CD4-positive, alpha-beta T cell treated with Interleukin-17A for 1 hour (primary cell): ENCODE data around the gene SUGP1.

Experiments used
- DNase-seq: peaks from one replicate; pipeline ENCODE4 v3.0.0-alpha.2; 2020

SUGP1 gene

DNA sequence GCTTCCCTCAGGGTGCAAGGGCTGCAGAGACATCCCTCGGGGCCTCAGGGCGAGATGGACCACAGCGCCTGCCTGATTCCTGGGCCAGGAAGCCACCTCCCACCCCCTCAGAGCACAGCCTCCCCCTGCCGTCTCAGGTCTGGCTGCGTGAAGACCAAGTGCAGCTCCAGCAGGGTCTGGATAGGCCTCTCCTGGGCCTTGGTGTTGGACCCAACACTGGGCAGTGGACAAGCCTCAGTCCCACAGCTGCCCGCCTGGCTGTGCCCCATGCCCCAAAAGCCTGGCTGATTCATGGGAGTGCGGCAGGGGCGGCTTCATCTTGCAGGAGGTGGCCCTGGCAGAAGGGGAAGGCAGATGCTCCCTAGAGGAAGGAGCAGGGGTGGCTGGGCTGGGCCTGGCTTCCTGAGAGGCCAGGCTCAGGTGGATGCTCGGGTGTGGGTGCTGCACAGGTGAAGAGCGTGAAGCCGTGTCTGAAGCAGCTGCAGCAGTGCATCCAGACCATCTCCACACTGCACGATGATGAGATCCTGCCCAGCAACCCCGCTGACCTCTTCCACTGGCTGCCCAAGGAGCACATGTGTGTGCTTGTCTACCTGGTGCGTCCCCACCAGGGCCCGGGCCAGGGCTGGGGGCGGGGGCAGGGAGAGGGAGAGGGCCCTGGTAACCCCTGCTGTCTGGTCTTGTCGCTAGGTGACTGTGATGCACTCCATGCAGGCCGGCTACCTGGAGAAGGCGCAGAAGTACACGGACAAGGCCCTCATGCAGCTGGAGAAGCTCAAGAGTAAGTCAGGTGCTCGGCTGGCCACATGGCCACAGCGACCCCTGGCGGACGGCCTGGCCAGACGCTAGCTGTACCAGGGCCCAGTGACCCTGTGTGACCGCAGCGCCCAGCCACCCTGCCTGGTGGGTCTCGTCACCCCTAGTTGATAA, 22.0 kb upstream of the SUGP1 start:
- DNase-seq, result no peak

DNA sequence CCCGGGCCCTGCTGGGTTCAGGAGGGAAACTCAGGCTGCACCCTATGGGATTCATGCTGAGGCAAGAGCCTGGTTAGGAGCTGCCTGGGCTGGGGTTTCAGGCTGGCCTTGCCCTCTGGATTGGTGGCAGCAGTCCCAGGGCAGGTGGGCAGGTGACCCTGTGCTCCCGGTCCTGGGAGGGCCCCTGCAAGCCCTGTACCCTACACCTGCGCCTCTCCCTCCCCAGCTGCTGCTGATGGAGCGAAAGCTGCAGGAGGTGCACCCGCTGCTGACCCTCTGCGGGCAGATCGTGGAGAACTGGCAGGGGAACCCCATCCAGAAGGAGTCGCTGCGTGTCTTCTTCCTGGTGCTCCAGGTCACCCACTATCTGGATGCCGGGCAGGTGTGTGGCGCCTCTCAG, 20.7 kb upstream of the SUGP1 start:
- DNase-seq, result no peak

DNA sequence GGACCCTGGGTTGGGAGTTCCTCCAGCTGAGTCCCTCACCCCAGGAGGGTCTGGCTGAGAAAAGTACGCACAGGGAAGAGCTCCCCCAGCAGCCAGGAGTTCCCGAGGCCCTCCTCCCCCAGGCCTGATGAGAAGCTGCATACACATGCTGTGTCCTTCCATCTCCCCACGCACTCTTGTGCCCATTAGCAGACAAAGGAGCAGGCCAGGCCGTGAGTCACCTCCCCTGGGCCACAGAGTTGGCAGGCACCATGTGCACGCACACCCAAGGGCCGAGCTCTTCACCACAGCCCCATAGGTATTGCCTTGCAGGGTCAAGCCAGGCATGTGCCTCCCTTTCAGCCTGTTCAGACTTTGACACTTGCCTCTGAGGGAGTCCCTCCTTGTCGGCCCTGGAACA, 17.8 kb upstream of the SUGP1 start:
- no peak for DNase-seq

DNA sequence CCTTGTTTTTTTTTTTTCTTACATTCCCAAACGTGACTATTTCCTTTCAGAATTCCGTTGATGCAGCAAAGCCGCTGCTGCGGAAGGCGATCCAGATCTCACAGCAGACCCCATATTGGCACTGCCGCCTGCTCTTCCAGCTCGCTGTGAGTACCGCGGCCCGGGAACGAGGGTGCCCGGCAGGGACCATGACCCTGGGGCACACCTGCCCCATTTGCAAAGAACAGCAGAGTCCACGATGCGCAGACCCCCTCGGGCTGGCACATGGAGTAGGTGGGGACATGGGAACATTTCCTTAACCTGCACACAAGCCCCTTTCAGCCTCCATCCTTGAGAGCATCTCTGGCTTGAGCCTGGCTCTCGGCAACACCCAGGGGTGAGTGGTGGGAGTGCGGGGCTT, 16.8 kb upstream of the SUGP1 start:
- no peak for DNase-seq

DNA sequence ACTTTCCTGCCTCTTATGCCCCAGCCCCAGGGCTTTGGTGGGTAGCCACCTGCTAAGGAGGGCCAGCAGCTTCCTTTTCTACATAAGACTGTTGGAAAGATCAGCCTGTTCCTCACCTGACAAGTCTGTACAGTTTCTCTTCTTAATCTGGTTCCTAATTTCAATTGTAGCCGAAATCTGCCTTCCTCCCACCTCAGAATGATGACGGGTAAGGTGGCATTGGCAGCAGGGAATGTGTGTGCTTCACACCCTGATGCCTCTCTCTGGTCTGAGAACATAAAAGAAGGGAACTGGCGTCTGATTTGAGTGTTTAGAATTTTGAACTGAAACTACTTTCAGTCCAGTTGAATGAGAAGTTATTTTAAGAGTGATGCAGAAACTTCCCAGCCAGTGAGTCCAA, 16.3 kb upstream of the SUGP1 start:
- no peak for DNase-seq

DNA sequence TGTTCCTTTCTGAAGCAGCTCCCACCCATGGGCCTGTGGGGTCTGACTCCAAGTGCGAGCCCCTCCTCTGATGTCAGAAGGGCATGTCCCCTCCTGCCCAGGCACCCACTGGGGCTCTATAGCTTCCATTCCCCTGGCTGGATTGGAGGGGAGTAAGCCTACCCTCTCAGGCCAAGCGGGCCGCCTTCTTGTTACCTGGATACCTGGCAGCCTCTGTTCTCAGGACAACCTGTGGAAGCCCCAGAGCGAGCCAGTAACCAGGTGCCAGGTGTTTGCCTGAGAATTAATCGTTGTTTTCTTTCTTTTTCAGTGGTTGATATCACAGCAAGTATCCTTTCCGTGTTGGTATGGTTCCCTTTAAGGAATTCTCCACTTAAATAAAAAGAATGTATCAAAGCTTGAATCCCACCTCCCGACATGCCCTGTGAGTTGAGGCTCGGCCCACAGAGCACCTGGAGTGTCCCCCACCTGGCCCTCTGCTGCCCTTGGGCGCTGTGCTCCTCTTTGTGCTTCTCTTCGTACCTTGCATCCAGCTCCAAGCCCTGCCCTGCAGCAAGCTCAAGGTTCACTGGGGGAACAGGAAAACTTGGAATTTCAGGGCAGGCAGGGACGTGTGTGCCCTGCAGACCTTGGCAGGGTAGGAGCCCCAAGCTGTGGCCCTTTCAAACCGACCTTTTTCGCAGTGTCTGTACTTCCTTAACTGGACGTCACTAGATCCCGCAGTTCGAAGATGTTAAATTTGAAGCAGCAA, 15.3 kb upstream of the SUGP1 start:
- DNase-seq, result no peak

DNA sequence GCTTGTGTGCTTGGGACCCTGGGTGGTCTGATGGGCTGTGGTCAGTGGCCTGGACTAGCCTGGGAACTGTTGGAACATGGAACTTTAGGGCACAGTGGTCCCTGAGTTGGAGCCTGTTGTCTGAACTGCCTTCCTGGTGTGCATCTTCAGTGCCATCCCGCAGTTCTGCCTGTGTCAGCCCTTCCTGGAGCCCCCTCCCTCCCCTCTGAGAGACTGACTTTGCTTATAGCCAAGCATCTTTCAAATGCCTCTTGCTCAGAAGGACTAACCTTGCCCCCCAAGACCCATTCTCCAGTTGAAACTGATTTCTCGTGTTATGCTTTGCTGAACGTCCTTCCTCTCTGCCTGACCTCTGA, 14.7 kb upstream of the SUGP1 start:
- DNase-seq, result no peak

DNA sequence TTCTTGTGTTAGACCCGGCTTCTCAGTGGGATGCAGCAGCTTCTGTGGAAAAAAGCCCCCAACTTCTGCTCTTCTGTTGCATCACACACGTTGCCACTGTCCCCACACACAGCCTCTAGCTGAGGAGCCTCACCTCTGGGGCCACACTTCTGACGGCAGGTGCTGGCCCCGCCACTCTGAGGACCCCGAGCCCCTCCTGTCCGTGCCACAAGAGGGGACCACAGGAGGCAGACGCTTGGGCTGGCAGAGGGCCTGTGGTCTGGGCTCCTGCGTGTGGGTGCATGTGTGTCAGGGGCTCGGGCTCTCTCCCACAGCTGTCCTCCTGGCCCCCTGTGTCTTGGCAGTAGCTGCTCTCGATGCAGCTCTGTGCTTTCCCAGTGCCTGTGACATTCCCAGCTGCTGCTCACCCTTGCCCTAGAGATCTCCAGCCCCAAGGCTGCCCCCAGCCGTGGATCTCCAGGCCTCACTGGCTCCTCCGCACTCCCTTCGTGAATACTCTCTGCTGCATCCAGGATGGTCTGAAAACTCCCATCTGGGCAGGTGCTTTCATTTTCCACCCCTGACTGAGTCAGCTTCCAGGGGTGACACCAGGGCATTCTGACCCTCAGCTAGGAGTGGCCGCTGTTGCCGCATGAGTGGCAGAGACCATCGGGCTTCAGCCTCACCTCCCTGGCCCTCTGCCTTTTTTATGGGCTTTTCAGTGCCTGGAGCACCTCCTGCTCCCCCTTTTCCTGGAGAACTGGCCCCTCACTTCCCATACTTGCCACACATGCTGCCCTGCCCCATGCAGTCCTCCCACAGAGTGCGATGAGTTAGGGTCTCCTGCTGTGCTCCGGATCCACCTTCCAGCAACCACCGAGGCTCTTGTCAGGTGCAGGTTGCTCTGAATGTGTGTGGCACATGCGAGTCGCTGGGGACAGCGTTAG, 14.0 kb upstream of the SUGP1 start:
- DNase-seq, result no peak

DNA sequence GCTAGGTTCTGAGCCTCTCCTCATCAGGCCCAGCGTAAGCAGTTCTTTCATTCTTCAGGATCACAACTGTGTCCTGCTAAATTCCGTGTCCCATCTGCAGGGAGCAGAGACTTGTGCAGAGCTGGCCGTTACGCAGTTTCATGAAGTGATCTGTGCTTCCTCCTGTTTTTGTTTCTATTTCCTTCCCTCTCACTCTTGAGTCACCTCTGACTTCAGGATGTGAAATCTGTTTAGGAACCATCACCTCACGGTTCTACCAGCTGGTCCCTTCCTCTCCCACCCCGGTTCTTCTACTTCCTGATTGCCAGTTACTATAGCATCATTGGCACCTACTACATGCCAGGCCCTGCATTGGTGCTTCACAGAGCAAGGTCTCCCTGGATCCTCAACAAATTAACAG, 8.8 kb upstream of the SUGP1 start:
- no peak for DNase-seq

DNA sequence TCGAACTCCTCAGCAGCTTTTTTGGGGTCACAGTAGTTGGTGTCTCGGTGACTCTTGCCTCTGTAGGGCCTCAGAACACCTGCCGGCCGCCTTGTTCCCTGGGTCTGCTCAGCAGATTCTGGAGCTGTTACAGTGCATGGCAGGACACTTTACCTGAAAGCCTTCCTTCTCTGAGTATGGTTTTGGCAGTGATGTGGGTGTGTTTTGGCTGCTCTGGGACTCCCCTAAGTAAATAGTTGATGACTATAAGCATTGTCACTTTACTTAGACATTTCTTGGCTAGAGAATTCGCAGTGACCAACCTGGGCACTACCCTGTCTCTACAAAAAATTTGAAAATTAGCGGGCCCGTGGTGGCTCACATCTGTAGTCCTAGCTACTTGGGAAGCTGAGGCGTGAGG, 7.4 kb upstream of the SUGP1 start:
- no peak for DNase-seq

DNA sequence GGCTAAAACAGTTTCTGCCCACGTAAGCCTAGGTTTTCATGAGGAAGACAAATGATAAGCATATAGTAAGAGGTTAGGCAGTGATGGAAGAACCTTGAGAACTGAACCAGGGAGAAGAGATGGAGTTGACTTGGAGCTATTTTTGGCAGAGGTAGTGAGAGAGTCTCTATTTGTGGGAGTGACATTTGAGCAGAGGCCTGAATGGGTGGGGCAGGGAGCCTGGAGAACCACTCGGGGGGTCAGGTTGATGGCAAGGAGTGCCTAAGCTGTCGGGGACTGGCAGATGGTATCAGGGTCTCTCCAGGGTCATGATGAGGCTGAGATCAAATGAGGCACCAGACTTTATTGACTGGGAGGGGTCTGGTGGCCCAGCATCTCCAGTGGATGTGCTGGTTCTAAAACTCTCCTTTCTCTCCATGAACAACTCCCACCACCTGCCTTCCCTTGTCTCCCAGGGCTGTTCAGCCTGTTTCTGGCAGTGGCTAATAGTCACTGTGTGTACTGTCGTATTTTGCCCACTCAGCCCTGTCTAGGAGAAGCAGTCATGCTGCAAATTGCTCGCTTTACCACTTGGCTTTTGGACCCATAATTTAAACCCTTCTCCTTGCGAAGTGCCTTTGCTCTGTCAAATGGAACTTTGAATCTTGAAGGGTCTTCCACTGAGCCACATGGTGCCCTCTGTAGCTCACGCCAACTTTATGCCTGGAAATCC, 3.9 kb upstream of the SUGP1 start:
- no peak for DNase-seq

DNA sequence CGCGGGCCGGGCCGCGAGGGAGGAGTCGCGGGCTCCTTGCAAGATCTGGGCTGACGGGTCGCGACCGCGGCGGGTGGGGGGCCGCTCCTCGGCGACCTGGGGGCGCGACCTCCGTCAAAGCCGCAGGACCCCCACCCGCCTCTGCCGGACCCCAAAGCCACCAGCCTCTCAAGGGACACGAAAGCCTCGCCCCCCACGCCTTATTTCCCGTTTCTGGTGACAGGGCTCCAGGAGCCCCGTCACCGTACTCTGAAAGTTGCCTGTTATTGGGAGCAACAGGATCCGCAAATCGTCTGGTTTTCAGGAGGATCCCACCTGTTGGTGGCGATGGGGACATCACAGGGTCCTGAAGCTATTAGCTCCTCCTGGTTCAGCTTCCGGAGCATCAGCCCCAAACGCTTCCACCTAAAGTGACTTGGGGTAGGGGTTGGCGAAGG, 850 bp upstream of the SUGP1 start:
- peak; percentile 21 for DNase-seq

DNA sequence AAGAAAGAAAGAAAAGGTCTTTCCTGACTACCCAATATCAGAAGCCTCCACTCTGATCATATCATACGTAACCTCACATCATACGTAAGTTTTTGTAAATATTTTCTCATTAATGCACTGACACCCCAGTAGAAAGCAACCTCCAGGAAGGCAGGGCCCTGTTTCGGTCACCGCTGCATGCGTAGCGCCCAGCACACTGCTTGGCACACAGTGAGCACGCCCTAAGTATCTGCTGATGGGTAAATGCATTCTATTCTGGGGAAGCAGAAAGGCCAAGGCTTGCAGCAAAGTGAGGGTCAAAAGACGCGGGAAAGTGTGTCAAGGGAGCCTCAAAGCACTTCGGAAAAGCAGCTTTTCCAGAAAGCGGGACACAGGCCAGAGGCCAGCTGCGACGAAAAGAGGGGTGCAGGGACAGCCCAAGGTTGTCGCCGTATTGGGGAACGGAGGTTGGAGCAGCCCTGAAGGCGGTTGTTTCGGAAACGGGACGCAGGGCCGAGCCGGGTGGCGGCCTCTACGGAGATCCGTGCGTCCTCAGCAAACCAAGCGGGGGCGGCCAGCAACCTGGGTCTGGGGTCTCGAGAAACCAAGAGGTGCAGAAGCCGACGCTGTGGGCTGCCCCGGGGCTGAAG, 463 bp downstream of the SUGP1 start:
- peak; percentile 6 for DNase-seq

DNA sequence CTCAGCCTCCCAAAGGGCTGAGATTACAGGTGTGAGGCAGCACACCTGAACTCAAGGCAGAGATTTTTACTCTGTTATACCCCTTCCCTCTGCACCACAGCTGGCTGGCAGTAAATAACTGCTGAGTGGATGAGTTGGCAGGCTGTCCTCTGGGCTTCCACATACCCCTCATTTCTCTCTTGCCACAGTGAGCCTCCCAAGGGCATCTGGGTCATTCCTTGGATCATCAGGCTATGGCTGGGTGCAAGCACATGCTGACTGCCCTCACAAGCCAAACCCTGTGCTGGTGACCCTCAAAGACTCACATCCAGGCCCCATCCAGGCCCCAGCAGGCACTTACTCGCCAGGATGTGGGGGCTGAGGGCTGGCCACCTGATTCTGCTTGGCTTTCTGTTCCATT, 4.2 kb downstream of the SUGP1 start:
- DNase-seq, result no peak

DNA sequence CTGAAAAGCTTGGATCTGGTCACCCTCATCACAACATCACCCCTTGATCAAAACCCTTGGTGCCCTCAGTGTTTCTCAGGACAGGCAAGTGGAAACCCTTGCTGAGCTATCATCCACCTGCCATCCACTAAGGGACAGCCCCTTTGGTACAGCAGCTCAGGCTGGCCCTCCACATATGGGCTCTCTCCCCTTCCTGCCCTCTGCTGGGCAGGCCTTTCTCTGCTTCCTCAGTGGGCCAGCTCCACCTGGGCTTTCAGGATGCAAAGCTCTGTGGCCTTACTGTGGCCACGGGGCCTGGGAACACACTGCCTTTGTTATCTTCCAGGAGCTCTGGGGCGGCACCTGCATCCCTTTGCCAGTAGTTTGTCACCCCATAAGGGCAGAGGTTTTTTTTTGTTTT, 4.9 kb downstream of the SUGP1 start:
- DNase-seq, result no peak

DNA sequence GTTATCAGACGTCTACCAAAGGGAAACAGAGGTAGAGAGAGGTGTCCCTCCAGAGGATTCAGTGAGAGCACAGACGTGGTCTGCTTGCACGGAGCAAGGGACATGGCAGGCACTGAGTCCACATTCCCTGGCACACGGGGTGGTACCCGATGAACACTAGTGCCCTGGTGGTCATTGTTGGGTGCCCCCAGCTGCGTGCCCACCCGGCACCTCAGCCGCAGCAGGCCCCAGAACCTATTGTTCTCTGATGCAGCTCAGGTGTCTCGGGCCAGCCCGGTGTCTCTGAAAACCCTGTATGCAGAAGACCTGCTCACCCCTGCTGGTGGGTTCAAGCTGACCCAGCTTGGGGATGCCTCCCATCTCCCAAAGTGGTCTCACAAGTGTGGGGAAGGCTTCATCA, 11.9 kb downstream of the SUGP1 start:
- no peak for DNase-seq

DNA sequence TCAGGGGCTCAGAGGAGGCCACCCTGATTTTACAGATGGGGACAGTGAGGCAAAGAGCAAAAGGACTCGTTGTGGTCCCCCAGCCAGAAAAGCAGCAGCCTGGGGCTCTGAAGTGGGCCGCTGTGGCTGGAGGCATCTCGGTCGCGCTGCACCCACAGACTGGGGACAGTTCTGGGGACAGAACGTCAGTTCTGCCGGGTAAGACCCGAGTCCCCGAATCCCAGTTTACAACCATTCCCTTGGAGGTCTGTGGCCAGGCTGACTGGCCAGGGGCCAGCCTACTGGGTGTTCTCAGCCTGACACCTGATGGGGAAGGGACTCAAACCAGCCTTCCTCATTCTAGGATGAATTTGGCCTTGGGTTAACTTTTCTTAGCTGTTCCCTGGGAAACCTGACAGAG, 14.1 kb downstream of the SUGP1 start:
- DNase-seq, result no peak

DNA sequence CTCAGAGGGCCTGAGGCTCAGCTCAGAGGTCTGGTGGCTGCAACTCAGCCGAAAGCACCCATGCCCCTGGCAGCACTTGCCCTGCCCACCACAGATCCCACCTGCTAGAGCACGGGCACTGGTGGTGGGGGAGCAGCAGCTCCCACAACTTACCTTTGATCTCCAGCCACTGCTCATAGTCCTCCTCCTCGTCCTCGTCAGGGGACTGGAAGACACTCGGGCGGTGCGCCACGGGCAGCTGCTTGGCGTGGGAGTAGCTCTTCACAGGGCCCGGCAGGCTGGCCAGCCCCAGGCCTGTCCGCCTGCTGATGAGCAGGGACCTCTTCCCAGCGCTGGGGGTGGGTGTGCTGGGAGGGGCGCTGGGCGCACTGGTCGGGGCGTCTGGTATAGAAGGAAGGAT, 14.6 kb downstream of the SUGP1 start:
- no peak for DNase-seq

DNA sequence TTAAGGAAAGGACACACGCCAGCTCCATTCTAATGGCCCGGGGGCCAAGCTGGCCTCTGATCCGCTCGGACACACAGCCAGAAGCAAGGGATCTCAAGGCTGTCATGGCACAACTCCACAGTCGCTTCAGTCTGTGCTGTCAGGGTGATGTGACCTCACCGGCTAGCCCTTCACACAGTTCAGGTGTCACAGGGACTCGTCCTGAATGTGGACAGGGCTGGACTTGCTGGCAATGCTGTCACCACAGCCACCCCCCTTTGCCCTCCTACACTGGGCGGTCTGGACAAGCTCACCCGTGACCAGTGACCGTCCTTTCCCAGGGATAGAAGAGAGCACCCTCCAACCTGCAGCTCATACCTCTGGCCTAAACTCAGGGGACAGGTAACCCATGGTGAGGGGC, 15.2 kb downstream of the SUGP1 start:
- DNase-seq, result no peak

DNA sequence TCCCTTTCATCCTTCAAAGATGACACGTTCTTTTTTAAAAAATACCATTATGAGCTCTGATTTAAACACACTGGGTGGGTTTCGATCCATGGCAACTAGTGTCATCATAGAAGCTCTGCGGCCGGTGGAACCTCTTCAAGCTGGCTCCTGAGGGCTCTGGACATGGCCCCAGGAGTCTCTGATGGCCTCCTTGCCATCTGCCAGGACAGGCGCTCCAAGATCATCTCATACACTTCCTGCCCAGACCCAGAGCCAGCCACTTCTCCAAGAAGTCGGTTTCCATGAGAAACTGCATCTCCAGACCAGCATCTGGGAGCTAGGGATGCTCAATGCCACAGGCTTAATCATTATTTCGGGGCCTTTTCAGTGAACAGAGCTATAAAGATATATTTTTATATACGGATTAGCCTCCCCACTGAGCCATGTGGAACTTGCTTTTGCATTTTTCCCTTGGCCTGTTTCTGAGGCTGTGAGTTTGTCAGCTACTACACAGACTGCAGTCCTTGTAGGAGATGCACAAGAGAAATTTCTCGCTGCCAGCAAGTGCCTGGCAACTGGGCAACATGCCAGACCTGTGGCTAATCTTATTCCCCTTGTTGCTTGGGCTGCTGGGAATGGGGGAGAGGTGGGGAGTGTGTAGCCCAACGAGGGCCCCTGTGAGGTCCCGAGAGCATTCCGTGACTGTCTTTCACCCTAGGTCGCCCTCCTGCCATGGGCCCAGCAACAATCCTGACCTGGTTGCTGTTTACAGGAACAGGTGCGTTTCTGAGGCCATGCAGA, 15.9 kb downstream of the SUGP1 start:
- DNase-seq, result no peak

DNA sequence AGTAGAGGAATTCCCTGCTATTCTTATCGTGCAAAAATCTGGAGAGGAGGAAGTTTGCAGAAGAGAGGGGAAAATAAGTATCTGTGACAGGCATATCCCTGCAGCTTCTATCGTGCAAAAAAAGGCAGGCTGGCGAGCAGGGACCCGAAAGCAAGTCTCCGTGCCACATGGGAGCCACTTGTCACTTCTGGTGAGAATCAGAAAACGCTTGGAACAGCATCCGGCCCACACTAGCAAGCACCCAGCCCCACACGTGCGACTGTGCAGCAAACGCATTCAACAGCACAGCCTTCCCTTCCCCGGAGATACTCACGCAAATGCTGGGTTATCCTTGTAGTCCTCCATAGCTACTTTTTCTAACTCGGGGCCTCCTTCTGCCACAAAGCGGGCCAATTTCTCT, 16.9 kb downstream of the SUGP1 start:
- DNase-seq, result no peak
